Gastrocnemius medialis (tissue), 4 donors: ENCODE results near the gene ARID3B.

Experiments
- CTCF ChIP-seq, 5 experiments: fragments of 450-650 bp in 3 of 5; fragments of 200-600 bp in 2 of 5; sonication (generic) in 2 of 5; IDR thresholded peaks in 4 of 5; conservative IDR thresholded peaks in 1 of 5; 1 replicate in 4 of 5; 2 replicates in 1 of 5; pipeline ENCODE4 v1.5.1; 2016 to 2019; ENCODE audit warnings: antibody characterized with exemption in 5 of 5, mild to moderate bottlenecking in 3 of 5, moderate library complexity in 3 of 5
- POLR2A ChIP-seq, 2 donors: fragments of 450-650 bp; IDR thresholded peaks; one replicate each; pipeline ENCODE4 v1.6.1; 2017; ENCODE audit warnings: antibody characterized with exemption in 2 of 2, mild to moderate bottlenecking in 2 of 2, moderate library complexity in 2 of 2

- no peak for TF ChIP-seq CTCF (IDR thresholded peaks at IDR 0.05 in 4 of 5, conservative IDR thresholded peaks at IDR 0.05 in 1 of 5)
- TF ChIP-seq POLR2A (IDR thresholded peaks at IDR 0.05) = no peak
Observed at GRCh38 chr15:74625693-74626092, 84.7 kb downstream of the ARID3B start.
